OCI-LY7 (cell line): Measurements from ENCODE around the gene TBC1D10A.

Source experiments
- EZH2phosphoT487 ChIP-seq: fragments of 200-600 bp; sonication (generic); IDR thresholded peaks from 2 replicates; pipeline ENCODE4 v1.6.1; 2018; ENCODE audit warnings: low read depth, borderline replicate concordance, mild to moderate bottlenecking, mixed run types, antibody characterized with exemption, low read length, moderate library complexity, mixed read lengths
- TF ChIP-seq, protein P1 (sequence below): fragments of 200-600 bp; sonication (generic); conservative IDR thresholded peaks from 2 replicates; pipeline ENCODE4 v1.5.1; 2014; ENCODE audit warnings: mild to moderate bottlenecking, antibody characterized with exemption, low read length, moderate library complexity, mixed read lengths

- TF ChIP-seq, protein P1, sequence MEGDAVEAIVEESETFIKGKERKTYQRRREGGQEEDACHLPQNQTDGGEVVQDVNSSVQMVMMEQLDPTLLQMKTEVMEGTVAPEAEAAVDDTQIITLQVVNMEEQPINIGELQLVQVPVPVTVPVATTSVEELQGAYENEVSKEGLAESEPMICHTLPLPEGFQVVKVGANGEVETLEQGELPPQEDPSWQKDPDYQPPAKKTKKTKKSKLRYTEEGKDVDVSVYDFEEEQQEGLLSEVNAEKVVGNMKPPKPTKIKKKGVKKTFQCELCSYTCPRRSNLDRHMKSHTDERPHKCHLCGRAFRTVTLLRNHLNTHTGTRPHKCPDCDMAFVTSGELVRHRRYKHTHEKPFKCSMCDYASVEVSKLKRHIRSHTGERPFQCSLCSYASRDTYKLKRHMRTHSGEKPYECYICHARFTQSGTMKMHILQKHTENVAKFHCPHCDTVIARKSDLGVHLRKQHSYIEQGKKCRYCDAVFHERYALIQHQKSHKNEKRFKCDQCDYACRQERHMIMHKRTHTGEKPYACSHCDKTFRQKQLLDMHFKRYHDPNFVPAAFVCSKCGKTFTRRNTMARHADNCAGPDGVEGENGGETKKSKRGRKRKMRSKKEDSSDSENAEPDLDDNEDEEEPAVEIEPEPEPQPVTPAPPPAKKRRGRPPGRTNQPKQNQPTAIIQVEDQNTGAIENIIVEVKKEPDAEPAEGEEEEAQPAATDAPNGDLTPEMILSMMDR = no peak
- no peak for TF ChIP-seq EZH2phosphoT487
These were observed 952 bp downstream of the TBC1D10A start for GRCh38 chr22:30325724-30326254.
